H1 (cell line): ENCODE measurements around the gene LRRC41. TPM values are rescaled to one million over a fixed set of nuclear protein-coding genes. Genes with fewer than 3 reads are reported as not detected.

Source experiments
- CTCF ChIA-PET: fragments of 300-600 bp; sonication (Branson Sonifier 250); formaldehyde crosslinking; loops from one replicate; lab custom pipeline; 2021; ENCODE audit not compliant: partially characterized antibody; lab: Charles Lee
- POLR2A ChIA-PET: fragments of 300-600 bp; sonication (Branson Sonifier 250); formaldehyde crosslinking; loops from one replicate; lab custom pipeline; 2021; ENCODE audit warnings: inconsistent platforms; ENCODE audit not compliant: partially characterized antibody; lab: Charles Lee
- DNase-seq, 2 experiments: peaks; one replicate each; pipeline versions ENCODE4 v3.0.0 to v3.0.0-alpha.2; 2010 to 2022; ENCODE audit warnings: low spot score in 2 of 2, low read depth in 1 of 2, mixed read lengths in 1 of 2
- FAIRE-seq: peaks from 2 replicates; lab custom pipeline; 2011; peaks lifted over from hg19 to GRCh38; lab: Jason Lieb, UNC
- H2AFZ ChIP-seq: 2 replicates; pipeline ENCODE4 v1.8.1; 2012; ENCODE audit warnings: low read length, inconsistent platforms
- H2AK5ac ChIP-seq: 2 replicates; pipeline ENCODE4 v1.6.1; 2013; ENCODE audit warnings: low read depth, low read length
- H2BK120ac ChIP-seq: replicated peaks from 2 replicates; pipeline ENCODE3; 2013; ENCODE audit warnings: low read depth, low read length, inconsistent platforms
- H2BK12ac ChIP-seq: 2 replicates; pipeline ENCODE4 v1.6.1; 2013; ENCODE audit warnings: low read depth, low read length
- H2BK15ac ChIP-seq: 2 replicates; pipeline ENCODE4 v1.6.1; 2013; ENCODE audit warnings: low read length
- H2BK20ac ChIP-seq: 2 replicates; pipeline ENCODE4 v1.6.1; 2013; ENCODE audit warnings: low read length
- H2BK5ac ChIP-seq: 2 replicates; pipeline ENCODE4 v1.6.1; 2013; ENCODE audit warnings: low read depth, low read length
- H3K14ac ChIP-seq: 2 replicates; pipeline ENCODE4 v1.6.1; 2013; ENCODE audit warnings: inconsistent platforms; ENCODE audit not compliant: insufficient read length
- H3K18ac ChIP-seq: 2 replicates; pipeline ENCODE4 v1.6.1; 2013; ENCODE audit warnings: low read length; ENCODE audit errors: extremely low read depth
- H3K23ac ChIP-seq: 2 replicates; pipeline ENCODE4 v1.6.1; 2013; ENCODE audit warnings: inconsistent platforms; ENCODE audit not compliant: insufficient read length
- H3K23me2 ChIP-seq: 2 replicates; pipeline ENCODE4 v1.6.1; 2013; ENCODE audit warnings: low read depth, low read length
- H3K27ac ChIP-seq: 2 replicates; pipeline ENCODE4 v1.6.1; 2011; ENCODE audit warnings: low read depth, low read length, inconsistent platforms
- H3K27me3 ChIP-seq, 4 experiments: replicated peaks in 1 of 4; 1 replicate in 1 of 4; 2 replicates in 3 of 4; pipeline versions ENCODE4 v1.6.1 to v1.8.1; 2011 to 2013; ENCODE audit warnings: low read length in 3 of 4, mild to moderate bottlenecking in 3 of 4, inconsistent platforms in 2 of 4, mixed read lengths in 2 of 4, moderate library complexity in 1 of 4; ENCODE audit not compliant: control insufficient read depth in 3 of 4, insufficient read depth in 3 of 4; ENCODE audit errors: extremely low read depth in 1 of 4
- H3K36me3 ChIP-seq, 4 experiments: 2 replicates each; pipeline versions ENCODE4 v1.6.1 to v1.8.1; 2011 to 2013; ENCODE audit warnings: mild to moderate bottlenecking in 4 of 4, low read length in 3 of 4, moderate library complexity in 2 of 4, control low read depth in 1 of 4, inconsistent platforms in 1 of 4; ENCODE audit not compliant: insufficient read depth in 4 of 4, control insufficient read depth in 2 of 4
- H3K4ac ChIP-seq: replicated peaks from 2 replicates; pipeline ENCODE3; 2013; ENCODE audit warnings: low read length, low read depth, mixed read lengths, inconsistent platforms; ENCODE audit not compliant: insufficient read length
- H3K4me1 ChIP-seq, 4 experiments: replicated peaks in 1 of 4; 1 replicate in 1 of 4; 2 replicates in 3 of 4; pipeline versions ENCODE4 v1.6.1 to v1.8.1; 2011 to 2013; ENCODE audit warnings: low read length in 3 of 4, inconsistent platforms in 2 of 4, mixed read lengths in 1 of 4; ENCODE audit not compliant: insufficient read depth in 4 of 4, control insufficient read depth in 3 of 4
- H3K4me2 ChIP-seq, 2 experiments: 2 replicates each; pipeline versions ENCODE4 v1.6.1 to v1.8.1; 2011 to 2013; ENCODE audit warnings: low read depth in 2 of 2, low read length in 2 of 2, control low read depth in 1 of 2, inconsistent platforms in 1 of 2, mild to moderate bottlenecking in 1 of 2; ENCODE audit not compliant: insufficient read depth in 1 of 2
- H3K4me3 ChIP-seq, 4 experiments: fragments of 200-600, 300-600 bp in 1 of 4; sonication (generic), shearing (Covaris generic), sonication (Bioruptor Twin) in 1 of 4; 2 replicates each; pipeline versions ENCODE4 v1.5.1 to v1.8.1; 2011 to 2016; ENCODE audit warnings: low read length in 4 of 4, low read depth in 3 of 4, control low read depth in 2 of 4, inconsistent platforms in 2 of 4, mild to moderate bottlenecking in 2 of 4, mixed read lengths in 1 of 4, moderate library complexity in 1 of 4; ENCODE audit not compliant: insufficient read depth in 2 of 4; ENCODE audit errors: extremely low read depth in 1 of 4
- H3K56ac ChIP-seq: replicated peaks from 2 replicates; pipeline ENCODE3; 2013; ENCODE audit warnings: low read depth, mild to moderate bottlenecking, mixed read lengths, low read length, inconsistent platforms; ENCODE audit not compliant: insufficient read length
- H3K79me1 ChIP-seq: 2 replicates; pipeline ENCODE4 v1.6.1; 2013; ENCODE audit warnings: low read depth, low read length, control low read depth
- H3K79me2 ChIP-seq, 2 experiments: 2 replicates each; pipeline versions ENCODE4 v1.6.1 to v1.8.1; 2012 to 2013; ENCODE audit warnings: low read length in 2 of 2, mild to moderate bottlenecking in 2 of 2, inconsistent platforms in 1 of 2; ENCODE audit not compliant: insufficient read depth in 2 of 2, control insufficient read depth in 1 of 2
- H3K9ac ChIP-seq, 4 experiments: replicated peaks in 1 of 4; 1 replicate in 1 of 4; 2 replicates in 3 of 4; pipeline versions ENCODE4 v1.6.1 to v1.8.1; 2011 to 2013; ENCODE audit warnings: low read depth in 3 of 4, low read length in 3 of 4, control low read depth in 2 of 4, mild to moderate bottlenecking in 2 of 4, moderate library complexity in 2 of 4, inconsistent platforms in 1 of 4; ENCODE audit errors: extremely low read depth in 1 of 4
- H3K9me3 ChIP-seq, 2 experiments: 2 replicates each; pipeline versions ENCODE4 v1.6.1 to v1.8.1; 2012 to 2013; ENCODE audit warnings: mild to moderate bottlenecking in 2 of 2, moderate library complexity in 2 of 2, control low read depth in 1 of 2, inconsistent platforms in 1 of 2, low read depth in 1 of 2, low read length in 1 of 2, mixed read lengths in 1 of 2; ENCODE audit not compliant: insufficient read depth in 2 of 2
- H4K20me1 ChIP-seq, 2 experiments: replicated peaks in 1 of 2; 2 replicates each; pipeline versions ENCODE3 to v1.8.1; 2011 to 2013; ENCODE audit warnings: inconsistent platforms in 2 of 2, low read length in 2 of 2, mild to moderate bottlenecking in 1 of 2; ENCODE audit not compliant: insufficient read depth in 2 of 2, control insufficient read depth in 1 of 2
- H4K5ac ChIP-seq: 2 replicates; pipeline ENCODE4 v1.6.1; 2013; ENCODE audit warnings: low read length, low read depth, mixed read lengths, inconsistent platforms; ENCODE audit not compliant: insufficient read length
- H4K8ac ChIP-seq: 2 replicates; pipeline ENCODE4 v1.8.0; 2013; ENCODE audit warnings: mild to moderate bottlenecking, moderate library complexity, low read length, inconsistent platforms; ENCODE audit not compliant: insufficient read depth; ENCODE audit errors: extremely low read depth
- H4K91ac ChIP-seq: replicated peaks from 2 replicates; pipeline ENCODE3; 2013; ENCODE audit warnings: low read length, mixed read lengths, inconsistent platforms; ENCODE audit not compliant: insufficient read length
- CBX5 ChIP-seq: fragments of 300-800, 300-1000 bp; sonication (generic); IDR thresholded peaks from 2 replicates; pipeline ENCODE4 v1.7.1; 2016; ENCODE audit warnings: antibody characterized with exemption, low read length, low read depth
- SIX5 ChIP-seq: IDR thresholded peaks from 2 replicates; pipeline ENCODE4 v1.6.1; 2011; ENCODE audit warnings: mild to moderate bottlenecking, low read depth, low read length
- WGBS, 2 experiments: shearing (Covaris generic) in 1 of 2; methylation state at CpG; one replicate each; pipeline versions ENCODE4 v1.1.6 to v1.1.7; 2013 to 2015; ENCODE audit warnings: low lambda C conversion rate in 2 of 2, mixed read lengths in 2 of 2, inconsistent platforms in 1 of 2, low coverage in 1 of 2, missing lambda C conversion rate in 1 of 2; ENCODE audit not compliant: insufficient replicate concordance in 2 of 2, insufficient coverage in 1 of 2, insufficient read length in 1 of 2; ENCODE audit errors: extremely low coverage in 1 of 2, missing lambda C conversion rate in 1 of 2; 5-methylcytosine and 5-hydroxymethylcytosine counted together
- polyA plus RNA-seq, 7 experiments: library from polyadenylated mRNA; depleted of rRNA in 3 of 7; stranded (reverse) in 5 of 7; unstranded in 2 of 7; fragments of >200 nt in 5 of 7; fragments of 200-250 nt in 2 of 7; gene quantifications; 1 replicate in 5 of 7; 2 replicates in 1 of 7; 4 replicates in 1 of 7; pipeline versions ENCODE4 v1.2.1 to v1.2.3, GENCODE V29; 2011 to 2013; ENCODE audit warnings: missing spikeins in 2 of 7, mixed read lengths in 2 of 7
- total RNA-seq: library from RNA; stranded (reverse); fragmentation: NEBNext Ultra II Directional; extraction: Animal tissue kit (Norgen Biotek cat#: 25700); gene quantifications from 2 replicates; pipeline ENCODE4 v1.2.1, GENCODE V29; 2021

The LRRC41 gene
- total and polyA plus RNA-seq, 2 of the 8 experiments (the other 6 are each of a cell fraction or from before 2014, with no cell fraction given): 36.8 to 51.2 TPM

DNA sequence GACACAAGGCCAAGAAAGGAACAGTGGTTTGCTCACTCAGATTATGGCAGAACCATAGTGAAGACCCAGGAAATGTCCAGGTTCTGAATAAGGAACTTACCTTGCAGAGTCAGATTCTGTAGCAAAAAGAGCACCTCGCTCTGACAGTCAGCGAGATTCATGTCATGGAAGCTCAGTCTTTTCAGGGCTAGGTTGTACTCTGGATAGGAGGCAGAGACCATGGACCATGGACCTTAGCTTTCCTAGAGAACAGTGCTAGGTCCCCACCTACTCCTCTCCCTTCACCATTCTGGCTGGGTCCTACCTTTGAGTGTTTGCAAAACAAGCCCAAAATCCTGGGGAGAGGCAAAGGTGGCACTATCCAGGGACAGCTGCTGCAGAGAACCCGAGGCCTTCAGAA is 23.3 kb downstream of the LRRC41 start:
- peaks cover 2 to 4% of the 10 kb centered on the region in 2 experiments for H4K20me1 ChIP-seq
- no peak overlapping the region for H2BK120ac ChIP-seq
- WGBS, 2 experiments: 95% methylated on average over 3 of the region's 3 CpGs; no CpG with 5 or more reads in 1 of the 2 experiments
- H3K23ac ChIP-seq: no peak overlapping the region
- H3K4me3 ChIP-seq: no peak overlapping the region
- H3K4ac ChIP-seq: no peak overlapping the region
- H3K9me3 ChIP-seq: no peaks in the 10 kb centered on the region
- FAIRE-seq: no peak
- no peaks in the 10 kb centered on the region for H3K79me2 ChIP-seq
- no peaks in the 10 kb centered on the region for H3K27me3 ChIP-seq
- CTCF ChIA-PET: interaction anchor here (0.9 kb wide), 1 partner anchor 10 kb away, joined by 3 read pairs; no protein-coding TSS in a partner anchor
- H4K91ac ChIP-seq: no peak overlapping the region
- H2AFZ ChIP-seq: no peak overlapping the region
- H3K56ac ChIP-seq: no peak overlapping the region
- POLR2A ChIA-PET: interaction anchor here (1.3 to 33.1 kb wide), 6 partner anchors 4 to 68 kb away, joined by 3 to 689 read pairs (median 6); partner anchors contain the start of genes LRRC41 and UQCRH
- no peak overlapping the region for H4K5ac ChIP-seq
- DNase-seq: no peak
- no peak overlapping the region for H4K8ac ChIP-seq
- H2BK12ac ChIP-seq: no peak overlapping the region
- H3K4me2 ChIP-seq: no peak overlapping the region
- no peak for TF ChIP-seq SIX5
- no peak for TF ChIP-seq CBX5
- no peak overlapping the region for H3K14ac ChIP-seq
- H3K4me1 ChIP-seq: no peaks in the 10 kb centered on the region
- no peaks in the 10 kb centered on the region for H3K23me2 ChIP-seq
- H2AK5ac ChIP-seq: no peak overlapping the region
- H3K18ac ChIP-seq: no peak overlapping the region
- no peak overlapping the region for H3K9ac ChIP-seq
- H3K27ac ChIP-seq: no peak overlapping the region
- peaks cover 24 to 76% (median 45%) of the 10 kb centered on the region in 4 experiments for H3K36me3 ChIP-seq
- no peak overlapping the region for H2BK5ac ChIP-seq
- no peaks in the 10 kb centered on the region for H3K79me1 ChIP-seq
- no peak overlapping the region for H2BK15ac ChIP-seq
- no peak overlapping the region for H2BK20ac ChIP-seq
